ENCODE data around the gene WRAP53. TPM values are rescaled to one million over a fixed set of nuclear protein-coding genes. Genes with fewer than 3 reads are reported as not detected.
"Not testable (repeated sequence)": the region's sequence is repeated elsewhere in the genome, so short reads cannot be mapped to it uniquely, and the experiment has no call there.

Gene WRAP53
- total RNA-seq (10 to 100 TPM; 10.5 to 17.3 TPM), polyA plus RNA-seq (10 to 100 TPM in 1 of 2 donors, 1 to 10 TPM in 1; 9.6 to 12.5 TPM)
- long read RNA-seq, donor 1, full-length matches to known transcripts, result 7 of 7 reads
- long read RNA-seq, donor 1, partial matches to known transcripts, result 0 of 7 reads
- long read RNA-seq, donor 1, other reads (novel, unspliced or antisense), result 0 of 7 reads
- long read RNA-seq, donor 2, full-length matches to known transcripts, result 2 of 2 reads
- long read RNA-seq, donor 2, partial matches to known transcripts, result 0 of 2 reads
- long read RNA-seq, donor 2, other reads (novel, unspliced or antisense), result 0 of 2 reads
- long read RNA-seq, donor 3, transcript WRAP53-202 (11 exons, 1,905 nt), result major isoform, 5 of 6 reads
- long read RNA-seq, donor 3, partial matches to known transcripts, result 0 of 6 reads
- long read RNA-seq, donor 3, other reads (novel, unspliced or antisense), result 0 of 6 reads
- long read RNA-seq, donor 4, full-length matches to known transcripts, result 5 of 5 reads
- long read RNA-seq, donor 4, partial matches to known transcripts, result 0 of 5 reads
- long read RNA-seq, donor 4, other reads (novel, unspliced or antisense), result 0 of 5 reads
- long read RNA-seq, donor 5, partial matches to known transcripts, result 0 of 4 reads
- long read RNA-seq, donor 5, other reads (novel, unspliced or antisense), result 0 of 4 reads

GRCh38 chr17:7687908-7688807 is at the start of gene WRAP53:
TSS of gene WRAP53 (plus strand) at chr17:7688477. CDS start at chr17:7688649, 172 bp downstream.
- peak; percentile 88 for ATAC-seq (ENCODE audit: insufficient read depth, low FRiP score)
- Histone ChIP-seq H3K36me3 (ENCODE audit: control insufficient read depth in 4 of 4, insufficient read depth in 4 of 4, low read length in 4 of 4) (peaks cover 0 to 9% (median 2%) of the 10 kb centered on the region in 4 donors), H3K4me1 (ENCODE audit: control insufficient read depth in 5 of 5, insufficient read depth in 5 of 5, low read length in 5 of 5) (peaks cover 7 to 30% (median 8%) of the 10 kb centered on the region in 5 donors), H3K9me3 (ENCODE audit: control insufficient read depth in 4 of 4, insufficient read depth in 3 of 4, low read length in 3 of 4) (no peaks in the 10 kb centered on the region), H3K9ac (ENCODE audit: insufficient read depth in 1 of 2, low read length in 2 of 2) (peak within 1 kb of the TSS; percentile 89 to 100), H3K27me3 (ENCODE audit: control insufficient read depth in 3 of 3, insufficient read depth in 3 of 3, low read length in 2 of 3) (no peaks in the 10 kb centered on the region), H3K27ac (ENCODE audit: low read depth in 1 of 2, low read length in 1 of 2) (peak within 1 kb of the TSS; percentile 86 to 99), H3K4me3 (peak within 1 kb of the TSS; percentile 87)
- peak; percentile 99 for TF ChIP-seq CTCF (IDR thresholded peaks at IDR 0.05; ENCODE audit: control extremely low read depth, extremely low read depth)
- WGBS, 2 donors, result 0% methylated on average over 51 of the region's 51 CpGs
- DNase-seq, result peak; percentile 99

GRCh38 chr17:7640783-7641182 is 47.5 kb upstream of the WRAP53 start:
- Histone ChIP-seq H3K36me3 (ENCODE audit: control insufficient read depth in 4 of 4, insufficient read depth in 4 of 4, low read length in 4 of 4) (no peaks in the 10 kb centered on the region), H3K4me1 (ENCODE audit: control insufficient read depth in 5 of 5, insufficient read depth in 5 of 5, low read length in 5 of 5) (no peaks in the 10 kb centered on the region), H3K4me3 (no peak overlapping the region), H3K9ac (ENCODE audit: insufficient read depth in 1 of 2, low read length in 2 of 2) (no peak overlapping the region), H3K27me3 (ENCODE audit: control insufficient read depth in 3 of 3, insufficient read depth in 3 of 3, low read length in 2 of 3) (no peaks in the 10 kb centered on the region), H3K27ac (ENCODE audit: low read depth in 1 of 2, low read length in 1 of 2) (no peak overlapping the region), H3K9me3 (ENCODE audit: control insufficient read depth in 4 of 4, insufficient read depth in 3 of 4, low read length in 3 of 4) (no peaks in the 10 kb centered on the region)
- no peak for ATAC-seq (ENCODE audit: insufficient read depth, low FRiP score)
- TF ChIP-seq CTCF (IDR thresholded peaks at IDR 0.05; ENCODE audit: control extremely low read depth, extremely low read depth), result no peak
- DNase-seq, result no peak
- 96% methylated on average over 24 to 26 of the region's 26 CpGs for WGBS, 2 donors

GRCh38 chr17:7641635-7642034 is 46.6 kb upstream of the WRAP53 start:
- not testable (repeated sequence) for H3K27me3 ChIP-seq (ENCODE audit: control insufficient read depth in 3 of 3, insufficient read depth in 3 of 3, low read length in 2 of 3); ATAC-seq (ENCODE audit: insufficient read depth, low FRiP score); DNase-seq

More at GRCh38 chr17:7641635-7642034, 46.6 kb upstream of the WRAP53 start:
- not testable (repeated sequence) for H3K27ac ChIP-seq (ENCODE audit: low read depth in 1 of 2, low read length in 1 of 2); H3K9me3 ChIP-seq (ENCODE audit: control insufficient read depth in 4 of 4, insufficient read depth in 3 of 4, low read length in 3 of 4); H3K4me3 ChIP-seq; H3K9ac ChIP-seq (ENCODE audit: insufficient read depth in 1 of 2, low read length in 2 of 2); H3K36me3 ChIP-seq (ENCODE audit: control insufficient read depth in 4 of 4, insufficient read depth in 4 of 4, low read length in 4 of 4); H3K4me1 ChIP-seq (ENCODE audit: control insufficient read depth in 5 of 5, insufficient read depth in 5 of 5, low read length in 5 of 5)
- 62 to 63% methylated on average over 7 of the region's 7 CpGs for WGBS, 2 donors

All from lung (tissue), 16 donors.